ENCODE measurements around the gene TSC22D3. TPM values are rescaled to one million over a fixed set of nuclear protein-coding genes. Genes with fewer than 3 reads are reported as not detected.

TSC22D3 gene
- total and polyA plus RNA-seq, 2 experiments from 2014 or later: 235 to 297 TPM

DNA sequence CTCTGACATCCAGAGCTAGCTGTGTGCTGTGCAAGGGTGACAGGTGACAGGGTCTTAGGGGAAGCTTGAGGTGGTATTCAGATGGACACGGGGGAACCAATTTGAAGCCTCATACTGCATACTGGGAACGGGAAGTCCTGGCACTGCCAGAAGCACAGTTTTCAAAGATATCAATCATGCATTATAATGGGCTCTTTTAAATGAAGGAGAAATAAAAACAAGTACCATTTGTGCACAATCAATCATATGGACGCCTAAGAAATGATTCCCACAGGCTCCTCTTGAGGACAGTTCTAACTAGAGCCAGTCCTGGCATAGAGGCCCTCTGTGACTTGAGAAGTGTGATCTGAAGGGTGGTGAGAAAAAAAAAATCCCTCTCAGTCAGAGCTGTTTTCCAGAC, 50.9 kb downstream of the TSC22D3 start:
- no peak for DNase-seq (ENCODE audit: low read depth in 1 of 2, low spot score in 1 of 2)
- Histone ChIP-seq H3K9me3 (ENCODE audit: low read depth) (no peaks in the 10 kb centered on the region), H3K4me3 (no peak overlapping the region), H3K27ac (peak overlapping the region; percentile 31), H3K27me3 (no peaks in the 10 kb centered on the region), H3K36me3 (no peaks in the 10 kb centered on the region), H3K4me1 (ENCODE audit: low read depth) (peaks cover 70% of the 10 kb centered on the region)
- no peak for TF ChIP-seq CTCF (IDR thresholded peaks at IDR 0.05; ENCODE audit: low read depth, low read length)

DNA sequence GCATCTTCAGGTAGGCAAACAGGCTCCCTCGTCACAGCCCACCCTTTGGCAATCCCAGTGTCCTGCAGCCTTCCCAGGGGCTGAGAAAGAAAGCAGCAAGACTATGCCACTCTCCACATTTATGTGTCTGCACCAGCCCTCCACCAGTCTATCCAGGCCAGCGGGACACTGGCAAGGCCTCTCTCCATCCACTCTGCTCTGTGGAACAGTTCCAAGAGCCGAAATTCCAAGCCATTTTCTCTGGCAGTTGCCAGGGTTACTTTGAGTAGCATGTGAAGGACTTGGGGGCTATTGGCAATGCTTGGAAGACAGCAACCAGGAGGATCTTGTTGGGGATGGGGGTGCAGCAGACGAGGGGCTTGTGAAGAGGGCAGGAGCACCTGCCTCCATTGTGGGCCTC, 52.1 kb downstream of the TSC22D3 start:
- Histone ChIP-seq H3K27ac (no peak overlapping the region), H3K4me3 (no peak overlapping the region), H3K4me1 (ENCODE audit: low read depth) (peaks cover 70% of the 10 kb centered on the region), H3K9me3 (ENCODE audit: low read depth) (no peaks in the 10 kb centered on the region), H3K27me3 (no peaks in the 10 kb centered on the region), H3K36me3 (no peaks in the 10 kb centered on the region)
- DNase-seq (ENCODE audit: low read depth in 1 of 2, low spot score in 1 of 2): no peak
- no peak for TF ChIP-seq CTCF (IDR thresholded peaks at IDR 0.05; ENCODE audit: low read depth, low read length)

DNA sequence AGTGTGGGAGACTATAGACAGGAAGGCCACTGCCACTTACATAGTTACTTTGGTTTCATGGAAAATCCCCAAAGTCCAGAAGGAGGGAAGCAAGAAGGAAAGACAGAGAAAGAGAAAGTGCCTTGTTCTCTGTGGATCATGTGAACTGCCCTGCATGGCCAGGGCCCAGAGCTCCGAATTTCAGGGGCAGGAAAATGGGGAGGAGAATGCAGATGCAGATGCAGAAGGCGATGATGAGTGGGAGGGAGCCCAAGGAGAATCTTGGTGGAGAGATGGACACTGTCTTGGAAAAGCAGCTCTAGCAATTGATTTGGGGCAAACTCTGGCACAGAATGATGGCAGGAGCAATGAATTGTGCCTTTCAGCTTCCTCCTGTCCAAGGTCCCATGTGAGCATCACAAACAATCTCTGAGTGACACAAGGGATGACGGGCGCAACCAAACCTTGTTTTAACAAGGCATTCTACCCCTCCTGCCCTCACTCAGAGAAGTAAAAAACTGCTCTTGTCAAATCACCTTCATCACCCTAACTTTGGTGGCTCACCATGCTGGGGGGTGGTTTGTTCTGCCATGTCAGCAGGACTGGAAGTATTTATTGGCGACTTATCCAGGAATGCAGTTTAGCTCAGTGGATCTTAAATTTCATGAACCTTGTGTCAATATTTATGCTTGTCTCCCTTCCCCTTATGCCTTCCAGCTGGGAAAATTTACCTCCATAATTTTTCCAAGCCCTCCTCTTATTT, 53.5 kb downstream of the TSC22D3 start:
- no peak for DNase-seq (ENCODE audit: low read depth in 1 of 2, low spot score in 1 of 2)
- no peaks in the 10 kb centered on the region for H3K9me3 ChIP-seq (ENCODE audit: low read depth)
- TF ChIP-seq CTCF (IDR thresholded peaks at IDR 0.05; ENCODE audit: low read depth, low read length): no peak
- no peaks in the 10 kb centered on the region for H3K36me3 ChIP-seq
- H3K4me3 ChIP-seq: no peak overlapping the region
- no peak overlapping the region for H3K27ac ChIP-seq
- no peaks in the 10 kb centered on the region for H3K27me3 ChIP-seq
- peaks cover 70% of the 10 kb centered on the region for H3K4me1 ChIP-seq (ENCODE audit: low read depth)

DNA sequence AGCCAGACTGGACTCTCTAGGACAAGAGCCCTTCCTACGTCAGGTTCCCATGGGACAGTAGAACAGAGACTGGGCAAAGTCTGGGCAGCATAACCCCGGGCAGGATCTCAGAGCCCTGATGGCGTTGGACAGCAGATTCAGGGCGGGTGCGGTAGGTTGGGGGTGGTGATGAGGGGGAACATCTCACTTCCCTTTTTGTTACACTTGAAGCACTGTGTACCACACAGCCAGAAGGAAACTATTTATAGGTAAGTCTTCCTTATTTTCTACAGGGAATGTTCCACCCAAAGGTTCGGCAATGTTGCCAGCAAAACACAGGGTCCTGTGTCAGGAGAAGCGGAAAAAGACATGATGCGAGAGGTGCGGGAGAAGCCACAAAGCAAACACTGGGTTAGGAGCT, 54.3 kb downstream of the TSC22D3 start:
- DNase-seq (ENCODE audit: low read depth in 1 of 2, low spot score in 1 of 2): no peak

GRCh38 chrX:107718156-107718621, 57.4 kb downstream of the TSC22D3 start:
- Histone ChIP-seq H3K27me3 (no peaks in the 10 kb centered on the region), H3K4me1 (ENCODE audit: low read depth) (peaks cover 49% of the 10 kb centered on the region), H3K27ac (no peak overlapping the region), H3K4me3 (no peak overlapping the region), H3K9me3 (ENCODE audit: low read depth) (no peaks in the 10 kb centered on the region), H3K36me3 (peaks cover 10% of the 10 kb centered on the region)
- peak; percentile 78 to 87 for DNase-seq (ENCODE audit: low read depth in 1 of 2, low spot score in 1 of 2)
- TF ChIP-seq CTCF (IDR thresholded peaks at IDR 0.05; ENCODE audit: low read depth, low read length): peak; percentile 57

More for the DNA sequence above, 54.3 kb downstream of the TSC22D3 start:
- Histone ChIP-seq H3K9me3 (ENCODE audit: low read depth) (no peaks in the 10 kb centered on the region), H3K4me1 (ENCODE audit: low read depth) (peaks cover 63% of the 10 kb centered on the region), H3K27ac (no peak overlapping the region), H3K27me3 (no peaks in the 10 kb centered on the region), H3K36me3 (no peaks in the 10 kb centered on the region), H3K4me3 (no peak overlapping the region)
- TF ChIP-seq CTCF (IDR thresholded peaks at IDR 0.05; ENCODE audit: low read depth, low read length): no peak
